H9 (cell line): ENCODE results near the gene ST14. TPM values are rescaled to one million over a fixed set of nuclear protein-coding genes. Genes with fewer than 3 reads are reported as not detected.

Experiments
- DNase-seq: peaks from one replicate; pipeline ENCODE4 v3.0.0-alpha.2; 2017
- H2AFZ ChIP-seq: one replicate; pipeline ENCODE4 v1.6.1; 2013; ENCODE audit warnings: mild to moderate bottlenecking, low read length, control low read depth, moderate library complexity
- H2AK5ac ChIP-seq: 2 replicates; pipeline ENCODE4 v1.6.1; 2013; ENCODE audit warnings: low read length, control low read depth, mixed read lengths; ENCODE audit not compliant: insufficient read length
- H2BK120ac ChIP-seq: one replicate; pipeline ENCODE4 v1.6.1; 2013; ENCODE audit warnings: low read depth, mild to moderate bottlenecking, low read length, control low read depth, inconsistent platforms; ENCODE audit not compliant: poor library complexity, severe bottlenecking
- H2BK12ac ChIP-seq: 2 replicates; pipeline ENCODE4 v1.6.1; 2013; ENCODE audit warnings: low read length, control low read depth, mixed read lengths, low read depth; ENCODE audit not compliant: insufficient read length
- H2BK15ac ChIP-seq: 2 replicates; pipeline ENCODE4 v1.6.1; 2013; ENCODE audit warnings: low read depth, low read length, control low read depth
- H2BK20ac ChIP-seq: one replicate; pipeline ENCODE4 v1.6.1; 2013; ENCODE audit warnings: low read depth, mild to moderate bottlenecking, low read length, control low read depth, inconsistent platforms; ENCODE audit not compliant: poor library complexity, severe bottlenecking
- H2BK5ac ChIP-seq: 2 replicates; pipeline ENCODE4 v1.6.1; 2013; ENCODE audit warnings: low read length, control low read depth, mixed read lengths; ENCODE audit not compliant: insufficient read length
- H3K14ac ChIP-seq: 2 replicates; pipeline ENCODE4 v1.6.1; 2013; ENCODE audit warnings: low read length, control low read depth; ENCODE audit not compliant: insufficient read depth
- H3K18ac ChIP-seq: 2 replicates; pipeline ENCODE4 v1.6.1; 2013; ENCODE audit warnings: low read depth, mild to moderate bottlenecking, mixed read lengths, low read length, control low read depth; ENCODE audit not compliant: insufficient read length
- H3K23ac ChIP-seq: 2 replicates; pipeline ENCODE4 v1.6.1; 2013; ENCODE audit warnings: low read length, control low read depth, mixed read lengths, low read depth; ENCODE audit not compliant: insufficient read length
- H3K23me2 ChIP-seq: 2 replicates; pipeline ENCODE4 v1.6.1; 2013; ENCODE audit warnings: low read depth, mild to moderate bottlenecking, mixed read lengths, low read length, control low read depth; ENCODE audit not compliant: insufficient read length, poor library complexity, severe bottlenecking
- H3K27ac ChIP-seq: 2 replicates; pipeline ENCODE4 v1.5.1; 2013; ENCODE audit warnings: low read length, control low read depth, mixed read lengths, low read depth; ENCODE audit not compliant: insufficient read length
- H3K27me3 ChIP-seq: 2 replicates; pipeline ENCODE4 v1.6.1; 2013; ENCODE audit warnings: low read length, control low read depth, inconsistent platforms; ENCODE audit not compliant: insufficient read depth
- H3K4ac ChIP-seq: 2 replicates; pipeline ENCODE4 v1.6.1; 2013; ENCODE audit warnings: low read depth, mild to moderate bottlenecking, control low read depth, inconsistent platforms, low read length, moderate library complexity
- H3K4me1 ChIP-seq: 2 replicates; pipeline ENCODE4 v1.6.1; 2013; ENCODE audit warnings: low read length, control low read depth, inconsistent platforms; ENCODE audit not compliant: insufficient read depth
- H3K4me2 ChIP-seq: 2 replicates; pipeline ENCODE4 v1.6.1; 2013; ENCODE audit warnings: low read length, control low read depth, mixed read lengths; ENCODE audit not compliant: insufficient read length, insufficient read depth
- H3K56ac ChIP-seq: 2 replicates; pipeline ENCODE4 v1.6.1; 2013; ENCODE audit warnings: low read depth, mild to moderate bottlenecking, mixed read lengths, low read length, control low read depth; ENCODE audit not compliant: insufficient read length
- H3K79me1 ChIP-seq: 2 replicates; pipeline ENCODE4 v1.6.1; 2013; ENCODE audit warnings: low read depth, mild to moderate bottlenecking, moderate library complexity, low read length, control low read depth, inconsistent platforms; ENCODE audit not compliant: insufficient read depth, poor library complexity, severe bottlenecking
- H3K79me2 ChIP-seq: 2 replicates; pipeline ENCODE4 v1.6.1; 2013; ENCODE audit warnings: low read length, control low read depth, inconsistent platforms; ENCODE audit not compliant: insufficient read depth
- H3K9ac ChIP-seq: 2 replicates; pipeline ENCODE4 v1.6.1; 2013; ENCODE audit warnings: low read length, control low read depth, mixed read lengths; ENCODE audit not compliant: insufficient read length; ENCODE audit errors: extremely low read depth
- H3K9me3 ChIP-seq: one replicate; pipeline ENCODE4 v1.6.1; 2013; ENCODE audit warnings: low read depth, low read length, inconsistent platforms; ENCODE audit not compliant: control insufficient read depth
- H3T11ph ChIP-seq: one replicate; pipeline ENCODE4 v1.6.1; 2013; ENCODE audit warnings: mild to moderate bottlenecking, low read length, control low read depth, inconsistent platforms
- H4K20me1 ChIP-seq: one replicate; pipeline ENCODE4 v1.6.1; 2013; ENCODE audit not compliant: control insufficient read depth, insufficient read length, insufficient read depth
- H4K5ac ChIP-seq: 2 replicates; pipeline ENCODE4 v1.6.1; 2013; ENCODE audit warnings: low read depth, mild to moderate bottlenecking, mixed read lengths, low read length, control low read depth; ENCODE audit not compliant: insufficient read length
- H4K8ac ChIP-seq: replicated peaks from 2 replicates; pipeline ENCODE4 v1.6.1; 2013; ENCODE audit warnings: low read length, control low read depth, mixed read lengths, low read depth; ENCODE audit not compliant: insufficient read length
- H4K91ac ChIP-seq: 2 replicates; pipeline ENCODE4 v1.6.1; 2013; ENCODE audit warnings: low read depth, mild to moderate bottlenecking, moderate library complexity, mixed read lengths, low read length, control low read depth; ENCODE audit not compliant: insufficient read length
- H3K27ac Mint-ChIP-seq, 3 experiments: 2 replicates in 2 of 3; 3 replicates in 1 of 3; pipeline ENCODE4 v1.8.0; 2020 to 2021; ENCODE audit warnings: mixed read lengths in 3 of 3, mild to moderate bottlenecking in 1 of 3, moderate library complexity in 1 of 3
- H3K27me3 Mint-ChIP-seq: 2 replicates; pipeline ENCODE4 v1.8.0; 2021; ENCODE audit warnings: low read depth, mild to moderate bottlenecking, moderate library complexity, mixed read lengths
- H3K36me3 Mint-ChIP-seq, 3 experiments: 2 replicates in 2 of 3; 3 replicates in 1 of 3; pipeline ENCODE4 v1.8.0; 2020 to 2021; ENCODE audit warnings: low read depth in 3 of 3, mixed read lengths in 3 of 3; ENCODE audit not compliant: insufficient read depth in 1 of 3
- H3K4me1 Mint-ChIP-seq, 2 experiments: 2 replicates each; pipeline ENCODE4 v1.8.0; 2020; ENCODE audit warnings: mixed read lengths in 2 of 2
- H3K4me3 Mint-ChIP-seq, 2 experiments: 2 replicates in 1 of 2; 3 replicates in 1 of 2; pipeline ENCODE4 v1.8.0; 2020 to 2021; ENCODE audit warnings: mild to moderate bottlenecking in 2 of 2, mixed read lengths in 2 of 2, moderate library complexity in 1 of 2
- H3K9me3 Mint-ChIP-seq, 2 experiments: 2 replicates in 1 of 2; 3 replicates in 1 of 2; pipeline ENCODE4 v1.8.0; 2020; ENCODE audit warnings: mild to moderate bottlenecking in 2 of 2, mixed read lengths in 2 of 2, moderate library complexity in 1 of 2
- CTCF ChIP-seq: fragments of 200-600 bp; sonication (generic); conservative IDR thresholded peaks from 3 replicates; pipeline ENCODE4 v1.8.0; 2021; ENCODE audit warnings: antibody characterized with exemption, mild to moderate bottlenecking
- WGBS: extraction: QIAGEN DNeasy Blood & Tissue Kit; methylation state at CpG from one replicate; pipeline ENCODE4 v1.1.7; 2013; ENCODE audit warnings: missing lambda C conversion rate, low lambda C conversion rate, mixed read lengths; ENCODE audit not compliant: insufficient read length; ENCODE audit errors: extremely low coverage; 5-methylcytosine and 5-hydroxymethylcytosine counted together
- total RNA-seq: library from RNA; stranded (reverse); gene quantifications from 2 replicates; pipeline ENCODE4 v1.2.1, GENCODE V29; 2021

ST14 gene
- total RNA-seq, 1 experiment from 2014 or later = 22.4 TPM

- Histone ChIP-seq H3K23ac (no peak overlapping the region), H2BK5ac (no peak overlapping the region), H3K4ac (no peak overlapping the region), H4K5ac (no peak overlapping the region), H3K27me3 (peaks cover 18% of the 10 kb centered on the region; the same call in 1 of the 2 replicates), H3K9me3 (no peaks in the 10 kb centered on the region), H2BK12ac (no peak overlapping the region), H3K9ac (no peak overlapping the region), H3K79me1 (no peaks in the 10 kb centered on the region), H3K23me2 (no peaks in the 10 kb centered on the region), H2AK5ac (no peak overlapping the region), H3K14ac (no peak overlapping the region), H3K56ac (no peak overlapping the region), H2BK120ac (no peak overlapping the region), H3T11ph (no peak overlapping the region), H3K27ac (no peak overlapping the region), H4K20me1 (no peaks in the 10 kb centered on the region), H3K18ac (no peak overlapping the region), H3K4me2 (no peak overlapping the region), H2AFZ (no peak overlapping the region), H3K4me1 (no peaks in the 10 kb centered on the region), H3K79me2 (no peaks in the 10 kb centered on the region), H2BK15ac (no peak overlapping the region), H2BK20ac (no peak overlapping the region), H4K91ac (no peak overlapping the region), H4K8ac (no peak overlapping the region)
- no peak for TF ChIP-seq CTCF
- WGBS = no CpG with 5 or more reads among the region's 8 CpGs
- Mint-ChIP-seq H3K9me3 (peaks cover 4 to 6% of the 10 kb centered on the region in 2 experiments; a peak in 3 of 5 replicates), H3K4me3 (no peak overlapping the region), H3K27ac (no peak overlapping the region), H3K36me3 (peaks cover 0 to 10% (median 9%) of the 10 kb centered on the region in 3 experiments; a peak in 4 of 7 replicates), H3K4me1 (no peaks in the 10 kb centered on the region), H3K27me3 (peaks cover 84% of the 10 kb centered on the region)
- DNase-seq = no peak
Measured at GRCh38 chr11:130170345-130170744, 10.8 kb downstream of the ST14 start.
